Esophagus muscularis mucosa (tissue), 3 donors: ENCODE data around the gene GALNTL6.

Source experiments
- POLR2A ChIP-seq: fragments of 450-650 bp; IDR thresholded peaks from one replicate; pipeline ENCODE4 v1.6.1; 2017; ENCODE audit warnings: antibody characterized with exemption, moderate library complexity, mild to moderate bottlenecking, low read depth
- POLR2AphosphoS5 ChIP-seq, 2 donors: sonication (generic); formaldehyde crosslinking; IDR thresholded peaks; one replicate each; pipeline ENCODE4 v1.6.1; 2017; ENCODE audit warnings: antibody characterized with exemption in 2 of 2
- TF ChIP-seq, protein P1 (sequence below), 3 experiments: fragments of 200-600 bp in 2 of 3; fragments of 450-650 bp in 1 of 3; sonication (generic) in 2 of 3; IDR thresholded peaks; one replicate each; pipeline ENCODE4 v1.5.1; 2017 to 2019; ENCODE audit warnings: antibody characterized with exemption in 3 of 3, mild to moderate bottlenecking in 2 of 3, moderate library complexity in 1 of 3

DNA sequence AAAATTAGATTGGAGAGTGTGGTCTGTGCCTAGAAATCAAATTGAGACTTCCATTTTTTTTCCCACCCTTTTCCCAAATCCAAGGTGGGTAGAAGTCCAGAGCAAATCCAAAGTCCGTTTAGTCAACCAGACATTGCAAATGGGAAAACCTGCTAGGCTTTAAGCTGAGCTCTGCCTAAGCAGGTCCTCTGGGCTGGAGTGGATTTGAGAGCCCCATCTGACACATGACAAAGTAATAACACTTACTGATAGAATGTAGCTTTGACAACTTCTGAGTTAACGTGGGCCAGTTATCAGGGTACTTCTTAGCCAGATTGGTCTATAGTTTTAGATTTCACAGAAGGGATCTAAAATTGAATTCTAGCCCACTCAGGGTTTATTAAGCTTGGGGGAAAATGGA is 242.3 kb downstream of the GALNTL6 start:
- TF ChIP-seq, protein P1, sequence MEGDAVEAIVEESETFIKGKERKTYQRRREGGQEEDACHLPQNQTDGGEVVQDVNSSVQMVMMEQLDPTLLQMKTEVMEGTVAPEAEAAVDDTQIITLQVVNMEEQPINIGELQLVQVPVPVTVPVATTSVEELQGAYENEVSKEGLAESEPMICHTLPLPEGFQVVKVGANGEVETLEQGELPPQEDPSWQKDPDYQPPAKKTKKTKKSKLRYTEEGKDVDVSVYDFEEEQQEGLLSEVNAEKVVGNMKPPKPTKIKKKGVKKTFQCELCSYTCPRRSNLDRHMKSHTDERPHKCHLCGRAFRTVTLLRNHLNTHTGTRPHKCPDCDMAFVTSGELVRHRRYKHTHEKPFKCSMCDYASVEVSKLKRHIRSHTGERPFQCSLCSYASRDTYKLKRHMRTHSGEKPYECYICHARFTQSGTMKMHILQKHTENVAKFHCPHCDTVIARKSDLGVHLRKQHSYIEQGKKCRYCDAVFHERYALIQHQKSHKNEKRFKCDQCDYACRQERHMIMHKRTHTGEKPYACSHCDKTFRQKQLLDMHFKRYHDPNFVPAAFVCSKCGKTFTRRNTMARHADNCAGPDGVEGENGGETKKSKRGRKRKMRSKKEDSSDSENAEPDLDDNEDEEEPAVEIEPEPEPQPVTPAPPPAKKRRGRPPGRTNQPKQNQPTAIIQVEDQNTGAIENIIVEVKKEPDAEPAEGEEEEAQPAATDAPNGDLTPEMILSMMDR (IDR thresholded peaks at IDR 0.05), result no peak
- TF ChIP-seq POLR2A, result no peak
- no peak for TF ChIP-seq POLR2AphosphoS5 (IDR thresholded peaks at IDR 0.05)
